NCI-H2081 (cell line): ENCODE data around the gene RNF133.
"Not testable (repeated sequence)": the region's sequence is repeated elsewhere in the genome, so short reads cannot be mapped to it uniquely, and the experiment has no call there.

Experiments used
- DNase-seq, 2 experiments: peaks; one replicate each; lab custom pipeline; 2025; lab: John Stamatoyannopoulos, UW

RNF133 gene

GRCh38 chr7:122689346-122690109 is 9.4 kb downstream of the RNF133 start:
- DNase-seq = peak in 1 of 2 experiments; percentile 7

- DNase-seq = no peak
Observed at GRCh38 chr7:122688400-122688998, 10.4 kb downstream of the RNF133 start.

GRCh38 chr7:122686360-122686878 is 12.5 kb downstream of the RNF133 start:
- DNase-seq = no peak

GRCh38 chr7:122684504-122684903 is 14.4 kb downstream of the RNF133 start:
- DNase-seq = no peak

- DNase-seq = no peak
Observed at GRCh38 chr7:122682815-122683550, 15.9 kb downstream of the RNF133 start.

- not testable (repeated sequence) for DNase-seq
Observed at GRCh38 chr7:122681186-122681585, 17.7 kb downstream of the RNF133 start.

- no peak for DNase-seq
Observed at GRCh38 chr7:122679813-122680212, 19.1 kb downstream of the RNF133 start.

GRCh38 chr7:122679269-122679709 is 19.6 kb downstream of the RNF133 start:
- not testable (repeated sequence) for DNase-seq

GRCh38 chr7:122677149-122677548 is 21.8 kb downstream of the RNF133 start:
- no peak for DNase-seq

- DNase-seq = peak in 1 of 2 experiments; percentile 35
Observed at GRCh38 chr7:122676466-122676865, 22.5 kb downstream of the RNF133 start.

GRCh38 chr7:122675621-122676020 is 23.3 kb downstream of the RNF133 start:
- DNase-seq = no peak

- no peak for DNase-seq
Observed at GRCh38 chr7:122675011-122675410, 23.9 kb downstream of the RNF133 start.

- peak in 1 of 2 experiments; percentile 55 for DNase-seq
Observed at GRCh38 chr7:122674502-122674901, 24.4 kb downstream of the RNF133 start.

- no peak for DNase-seq
Observed at GRCh38 chr7:122673951-122674350, 25.0 kb downstream of the RNF133 start.

GRCh38 chr7:122672536-122672935 is 26.4 kb downstream of the RNF133 start:
- DNase-seq = no peak

- DNase-seq = no peak
Observed at GRCh38 chr7:122663733-122664132, 35.2 kb downstream of the RNF133 start.

- DNase-seq = no peak
Observed at GRCh38 chr7:122658856-122659255, 40.1 kb downstream of the RNF133 start.

- no peak for DNase-seq
Observed at GRCh38 chr7:122653685-122654084, 45.2 kb downstream of the RNF133 start.

GRCh38 chr7:122652876-122653275 is 46.0 kb downstream of the RNF133 start:
- DNase-seq = peak in 1 of 2 experiments; percentile 30

GRCh38 chr7:122651451-122651850 is 47.5 kb downstream of the RNF133 start:
- no peak for DNase-seq
